Ascending aorta (tissue), 2 donors: ENCODE results near the gene PGLYRP2. TPM values are rescaled to one million over a fixed set of nuclear protein-coding genes. Genes with fewer than 3 reads are reported as not detected.
"Not testable (repeated sequence)": the region's sequence is repeated elsewhere in the genome, so short reads cannot be mapped to it uniquely, and the experiment has no call there.

Experiments used
- DNase-seq, 2 donors: peaks; one replicate each; pipeline ENCODE4 v3.0.0-alpha.2; 2019; ENCODE audit warnings: low spot score in 2 of 2
- H3K27ac ChIP-seq, 2 donors: fragments of 200-600 bp; sonication (generic); one replicate each; pipeline ENCODE4 v1.5.1; 2016 to 2017; ENCODE audit warnings: mild to moderate bottlenecking in 1 of 2
- H3K27me3 ChIP-seq: fragments of 200-600 bp; sonication (generic); one replicate; pipeline ENCODE4 v1.5.1; 2017
- H3K36me3 ChIP-seq, 2 donors: fragments of 200-600 bp; sonication (generic); one replicate each; pipeline ENCODE4 v1.5.1; 2016
- H3K4me1 ChIP-seq, 2 donors: fragments of 200-600 bp; sonication (generic); one replicate each; pipeline ENCODE4 v1.5.1; 2016 to 2017; ENCODE audit warnings: mild to moderate bottlenecking in 1 of 2
- H3K4me3 ChIP-seq, 2 donors: fragments of 200-600 bp; sonication (generic); one replicate each; pipeline ENCODE4 v1.5.1; 2016 to 2017; ENCODE audit warnings: mild to moderate bottlenecking in 1 of 2
- H3K9me3 ChIP-seq, 2 donors: fragments of 200-600 bp; sonication (generic); one replicate each; pipeline ENCODE4 v1.5.1; 2016
- CTCF ChIP-seq, 3 experiments: fragments of 200-600 bp in 2 of 3; fragments of 450-650 bp in 1 of 3; sonication (generic) in 2 of 3; IDR thresholded peaks; one replicate each; pipeline ENCODE4 v1.5.1; 2016 to 2019; ENCODE audit warnings: antibody characterized with exemption in 3 of 3, mild to moderate bottlenecking in 1 of 3, moderate library complexity in 1 of 3
- intact Hi-C: fragments of 100-400 bp; cut with DNase I; formaldehyde crosslinking; loops from one replicate; pipeline ENCODE4 v1.15.1; 2023
- total RNA-seq: library from RNA; depleted of rRNA; stranded (reverse); fragments of >200 nt; gene quantifications from one replicate; pipeline ENCODE4 v1.1.0, GENCODE V29; 2016

PGLYRP2 gene
- total RNA-seq, 1 donor from 2014 or later = not detected

- H3K4me1 ChIP-seq = no peaks in the 10 kb centered on the region
- H3K4me3 ChIP-seq = no peak overlapping the region
- no peak for DNase-seq
- H3K27me3 ChIP-seq = no peaks in the 10 kb centered on the region
- H3K36me3 ChIP-seq = no peaks in the 10 kb centered on the region
- intact Hi-C loops = no loop called here
- H3K27ac ChIP-seq = no peak overlapping the region
- H3K9me3 ChIP-seq = no peaks in the 10 kb centered on the region
- no peak for TF ChIP-seq CTCF (IDR thresholded peaks at IDR 0.05)
Measured at GRCh38 chr19:15498156-15498858, 19.0 kb upstream of the PGLYRP2 start.

GRCh38 chr19:15495151-15495550, 15.8 kb upstream of the PGLYRP2 start:
- no peaks in the 10 kb centered on the region for H3K27me3 ChIP-seq
- intact Hi-C loops = no loop called here
- TF ChIP-seq CTCF (IDR thresholded peaks at IDR 0.05) = no peak
- H3K4me3 ChIP-seq = no peak overlapping the region
- no peaks in the 10 kb centered on the region for H3K9me3 ChIP-seq
- DNase-seq = no peak
- no peak overlapping the region for H3K27ac ChIP-seq
- H3K36me3 ChIP-seq = no peaks in the 10 kb centered on the region
- H3K4me1 ChIP-seq = no peaks in the 10 kb centered on the region

GRCh38 chr19:15488489-15489226, 9.4 kb upstream of the PGLYRP2 start:
- Histone ChIP-seq H3K9me3 (no peaks in the 10 kb centered on the region), H3K4me1 (no peaks in the 10 kb centered on the region), H3K4me3 (no peak overlapping the region), H3K36me3 (no peaks in the 10 kb centered on the region), H3K27ac (no peak overlapping the region), H3K27me3 (no peaks in the 10 kb centered on the region)
- no peak for TF ChIP-seq CTCF (IDR thresholded peaks at IDR 0.05)
- DNase-seq = no peak
- intact Hi-C loops = no loop called here

GRCh38 chr19:15487038-15487437, 7.7 kb upstream of the PGLYRP2 start:
- Histone ChIP-seq H3K36me3 (no peaks in the 10 kb centered on the region), H3K27me3 (no peaks in the 10 kb centered on the region), H3K4me3 (no peak overlapping the region), H3K9me3 (no peaks in the 10 kb centered on the region), H3K4me1 (no peaks in the 10 kb centered on the region), H3K27ac (no peak overlapping the region)
- intact Hi-C loops = no loop called here
- no peak for DNase-seq
- no peak for TF ChIP-seq CTCF (IDR thresholded peaks at IDR 0.05)

GRCh38 chr19:15485768-15486167, 6.5 kb upstream of the PGLYRP2 start:
- H3K4me1 ChIP-seq, H3K9me3 ChIP-seq, H3K4me3 ChIP-seq, DNase-seq, H3K27ac ChIP-seq, H3K27me3 ChIP-seq, intact Hi-C loops, H3K36me3 ChIP-seq: not testable (repeated sequence)

- intact Hi-C loops, H3K27ac ChIP-seq, H3K4me3 ChIP-seq, H3K4me1 ChIP-seq, H3K27me3 ChIP-seq, H3K36me3 ChIP-seq, DNase-seq, H3K9me3 ChIP-seq: not testable (repeated sequence)
Measured at GRCh38 chr19:15480996-15481395, 1.7 kb upstream of the PGLYRP2 start.
